Activated CD8-positive, alpha-beta memory T cell treated with anti-CD3 and anti-CD28 coated beads for 36 hours (primary cell): ENCODE measurements around the gene RBM20. TPM values are rescaled to one million over a fixed set of nuclear protein-coding genes. Genes with fewer than 3 reads are reported as not detected.
"Not testable (repeated sequence)": the region's sequence is repeated elsewhere in the genome, so short reads cannot be mapped to it uniquely, and the experiment has no call there.

ENCODE experiments used
- CTCF ChIA-PET: fragments of 350-600 bp; sonication (Branson Sonifier 250); formaldehyde crosslinking; loops from one replicate; lab custom pipeline; 2021; ENCODE audit warnings: antibody characterized with exemption; lab: Charles Lee
- POLR2A ChIA-PET: fragments of 350-600 bp; sonication (Branson Sonifier 250); formaldehyde crosslinking; loops from one replicate; lab custom pipeline; 2021; ENCODE audit warnings: antibody characterized with exemption; lab: Charles Lee
- total RNA-seq, 2 experiments: library from RNA; stranded (reverse); gene quantifications; one replicate each; pipeline ENCODE4 v1.2.3, GENCODE V29; 2021

Gene RBM20
- total RNA-seq, 2 experiments from 2014 or later = 0.15 to 0.42 TPM

DNA sequence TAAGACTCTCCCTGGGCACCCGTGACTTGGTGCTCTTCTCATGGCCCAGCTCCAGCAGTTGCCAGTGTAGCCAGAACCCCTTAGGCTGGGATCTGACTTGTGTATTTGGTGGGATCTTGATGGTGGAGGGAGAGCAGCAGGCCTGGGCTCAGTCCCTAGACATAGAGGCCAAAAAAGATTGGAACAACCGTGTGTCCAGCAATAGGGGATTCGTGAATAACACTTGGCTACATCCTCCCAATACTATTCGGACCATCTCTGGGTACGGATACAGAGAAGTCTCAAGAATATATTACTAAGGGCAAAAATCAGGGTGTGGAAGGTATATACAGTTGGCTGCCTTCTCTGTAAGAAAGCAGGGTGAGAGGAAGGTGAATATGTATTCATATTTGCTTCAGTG lies 17.2 kb downstream of the RBM20 start:
- POLR2A ChIA-PET = no interaction called here
- CTCF ChIA-PET = no interaction called here

GRCh38 chr10:110664483-110665420 lies 20.6 kb downstream of the RBM20 start:
- ChIA-PET CTCF (no interaction called here), POLR2A (interaction anchor here (0.6 kb wide), 1 partner anchor 9 kb away, joined by 4 read pairs; no protein-coding TSS in a partner anchor)

DNA sequence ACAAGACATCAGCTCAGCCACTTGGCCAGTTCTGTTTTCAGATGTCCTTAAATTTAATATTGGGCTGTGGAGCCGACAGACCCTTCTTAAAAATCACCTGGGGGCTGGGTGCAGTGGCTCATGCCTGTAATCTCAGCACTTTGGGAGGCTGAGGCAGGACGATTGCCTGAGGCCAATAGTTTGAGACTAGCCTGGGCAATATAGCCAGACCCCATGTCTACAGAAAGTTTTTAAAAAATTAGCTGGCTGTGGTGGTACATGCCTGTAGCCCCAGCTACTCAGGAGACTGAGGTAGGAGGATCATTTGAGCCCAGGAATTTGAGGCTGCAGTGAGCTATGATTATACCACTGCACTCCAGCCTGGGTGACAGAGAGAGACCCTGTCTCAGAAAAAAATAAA lies 22.1 kb downstream of the RBM20 start:
- CTCF ChIA-PET = interaction anchor here (1.2 kb wide), 2 partner anchors 17 to 56 kb away, joined by 3 read pairs; no protein-coding TSS in a partner anchor
- POLR2A ChIA-PET = not testable (repeated sequence)

DNA sequence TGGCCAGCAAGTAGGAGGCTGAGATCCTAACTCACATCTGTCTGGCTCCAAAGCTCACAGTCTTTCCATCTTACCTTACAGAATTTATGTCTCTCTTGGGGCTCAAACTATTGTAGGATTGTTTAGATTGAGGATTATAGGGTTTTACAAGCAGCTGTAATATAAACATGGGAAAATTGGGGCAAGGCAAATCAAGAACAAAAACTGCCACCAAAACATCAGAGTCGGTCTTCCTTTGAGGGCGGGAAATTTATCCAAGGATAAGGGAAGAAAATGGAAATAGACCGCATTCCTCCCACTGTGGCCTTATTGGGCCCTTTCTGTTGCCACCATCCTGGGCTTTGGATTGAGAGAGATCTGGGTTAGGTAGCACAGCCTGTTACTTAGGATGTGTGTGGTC lies 22.5 kb downstream of the RBM20 start:
- POLR2A ChIA-PET = no interaction called here
- CTCF ChIA-PET = interaction anchor here (1.2 kb wide), 2 partner anchors 17 to 56 kb away, joined by 3 read pairs; no protein-coding TSS in a partner anchor

DNA sequence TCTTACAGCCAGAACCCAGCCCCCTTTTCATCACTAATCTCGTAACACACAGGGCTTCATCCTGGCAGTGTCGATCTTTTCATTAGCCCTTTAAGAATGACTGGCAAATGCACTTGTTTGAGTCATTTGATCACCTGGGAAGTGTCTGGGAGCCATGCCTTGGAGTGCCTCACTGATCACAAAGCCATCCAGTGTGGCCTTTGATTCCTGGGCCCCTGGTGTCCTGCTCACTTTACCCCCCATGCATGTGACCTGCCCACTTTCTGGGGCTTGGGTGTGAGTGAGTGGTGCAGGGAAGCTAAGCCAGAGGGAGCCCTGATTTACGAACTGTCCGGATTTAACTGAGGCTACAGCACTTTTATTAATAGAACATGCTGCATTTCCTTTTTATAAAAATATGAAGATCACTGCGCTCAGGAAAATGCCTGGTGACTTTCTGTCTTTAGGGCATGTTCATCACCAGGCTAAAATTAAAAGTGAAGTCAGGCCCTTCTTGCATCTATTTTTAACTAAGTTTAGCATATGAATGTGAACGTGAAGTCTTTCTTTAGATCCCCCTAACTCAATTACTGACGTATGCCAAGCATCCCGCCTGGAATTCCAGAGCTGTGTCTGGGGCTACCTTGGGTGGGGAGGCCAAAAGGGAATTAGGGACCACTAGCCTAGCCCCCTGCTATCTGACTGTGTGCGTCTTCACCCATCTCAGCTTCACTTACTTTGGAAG lies 23.6 kb downstream of the RBM20 start:
- CTCF ChIA-PET = no interaction called here
- POLR2A ChIA-PET = no interaction called here

- POLR2A ChIA-PET = no interaction called here
Measured at GRCh38 chr10:110668443-110668842, 24.3 kb downstream of the RBM20 start.

DNA sequence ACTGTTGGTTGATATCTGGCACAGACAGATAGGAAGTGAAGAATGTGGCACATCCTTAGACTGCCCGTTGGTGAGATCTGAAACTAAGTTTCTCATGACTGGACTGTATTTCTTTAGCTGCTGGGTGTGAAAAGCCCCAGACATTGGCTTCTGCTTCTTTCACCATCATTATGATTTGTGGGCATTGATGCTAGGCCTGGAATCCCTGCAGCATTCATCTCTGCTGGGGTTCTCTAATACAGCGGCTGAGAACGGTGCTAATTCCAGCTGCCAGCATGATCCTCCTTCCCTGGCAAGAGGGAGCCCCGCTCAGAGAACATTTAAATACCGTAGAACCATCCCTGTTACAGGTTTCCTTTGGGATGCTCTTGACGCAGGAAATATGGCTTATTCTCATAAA lies 26.2 kb downstream of the RBM20 start:
- ChIA-PET POLR2A (no interaction called here), CTCF (no interaction called here)

More at GRCh38 chr10:110668443-110668842, 24.3 kb downstream of the RBM20 start:
- CTCF ChIA-PET = no interaction called here

DNA sequence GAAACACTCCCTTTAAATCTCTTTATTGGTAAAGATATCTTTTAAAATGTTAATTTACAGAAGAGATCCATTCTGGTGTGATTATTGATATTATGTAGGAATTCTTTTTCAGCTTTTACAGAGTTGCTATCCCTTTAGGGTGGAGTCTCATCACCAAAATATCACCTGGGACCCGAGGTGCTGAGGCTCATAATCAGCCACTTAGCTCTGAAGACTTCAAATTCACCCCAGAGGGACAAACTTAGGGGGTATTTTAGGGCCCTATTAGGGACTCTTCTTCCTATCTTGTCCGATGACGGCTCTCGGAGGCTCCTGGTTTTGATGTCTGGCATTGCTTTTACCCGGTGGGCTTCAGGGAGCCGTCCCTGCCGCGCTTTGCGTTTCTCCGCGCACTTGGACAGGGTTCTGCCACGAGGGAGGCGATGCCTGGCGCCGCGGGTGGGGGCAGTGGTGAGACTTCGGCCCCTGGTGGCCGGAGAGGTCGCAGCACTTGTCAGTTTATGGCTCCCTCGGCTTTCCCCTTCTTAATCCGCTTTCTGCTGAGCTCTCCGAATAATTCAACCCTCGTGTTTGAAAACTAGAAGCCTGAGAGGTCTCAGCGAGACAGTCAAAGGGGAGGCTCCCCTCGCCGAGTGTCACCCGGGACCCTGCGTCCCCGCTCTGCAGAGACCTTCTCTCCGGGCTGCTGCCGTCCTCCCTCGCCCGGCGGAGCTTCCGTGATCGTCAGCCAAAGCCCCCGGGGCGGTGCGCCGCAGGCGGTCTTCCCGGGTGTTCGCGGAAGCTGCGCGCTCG lies 27.8 kb downstream of the RBM20 start:
- ChIA-PET CTCF (interaction anchor here (0.7 to 2.9 kb wide), 16 partner anchors 9 to 210 kb away, joined by 3 to 12 read pairs (median 3); no protein-coding TSS in a partner anchor), POLR2A (interaction anchor here (0.7 to 1.1 kb wide), 2 partner anchors 63 to 625 kb away, joined by 3 to 4 read pairs; no protein-coding TSS in a partner anchor)

DNA sequence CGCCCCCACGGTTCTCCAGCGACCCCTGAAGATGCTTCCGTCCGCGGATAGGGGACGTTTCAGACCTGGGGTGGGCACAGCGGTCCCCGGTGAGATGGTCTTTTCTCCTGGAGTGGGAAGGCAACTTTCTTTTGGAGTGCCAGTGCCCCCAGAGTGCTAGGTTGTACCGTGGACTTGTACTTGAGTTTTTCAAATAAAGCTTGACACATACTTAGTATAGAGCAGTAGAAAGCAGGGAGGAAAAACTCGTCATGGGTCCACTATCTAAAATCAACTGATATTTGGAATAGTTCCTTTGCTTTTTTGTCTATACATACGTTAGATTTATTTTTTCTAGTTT lies 28.4 kb downstream of the RBM20 start:
- ChIA-PET POLR2A (interaction anchor here (1.1 kb wide), 1 partner anchor 64 kb away, joined by 4 read pairs; no protein-coding TSS in a partner anchor), CTCF (interaction anchor here (0.7 to 2.9 kb wide), 16 partner anchors 8 to 210 kb away, joined by 3 to 12 read pairs (median 3); no protein-coding TSS in a partner anchor)

- ChIA-PET POLR2A (no interaction called here), CTCF (no interaction called here)
Measured at GRCh38 chr10:110676016-110676415, 31.9 kb downstream of the RBM20 start.

DNA sequence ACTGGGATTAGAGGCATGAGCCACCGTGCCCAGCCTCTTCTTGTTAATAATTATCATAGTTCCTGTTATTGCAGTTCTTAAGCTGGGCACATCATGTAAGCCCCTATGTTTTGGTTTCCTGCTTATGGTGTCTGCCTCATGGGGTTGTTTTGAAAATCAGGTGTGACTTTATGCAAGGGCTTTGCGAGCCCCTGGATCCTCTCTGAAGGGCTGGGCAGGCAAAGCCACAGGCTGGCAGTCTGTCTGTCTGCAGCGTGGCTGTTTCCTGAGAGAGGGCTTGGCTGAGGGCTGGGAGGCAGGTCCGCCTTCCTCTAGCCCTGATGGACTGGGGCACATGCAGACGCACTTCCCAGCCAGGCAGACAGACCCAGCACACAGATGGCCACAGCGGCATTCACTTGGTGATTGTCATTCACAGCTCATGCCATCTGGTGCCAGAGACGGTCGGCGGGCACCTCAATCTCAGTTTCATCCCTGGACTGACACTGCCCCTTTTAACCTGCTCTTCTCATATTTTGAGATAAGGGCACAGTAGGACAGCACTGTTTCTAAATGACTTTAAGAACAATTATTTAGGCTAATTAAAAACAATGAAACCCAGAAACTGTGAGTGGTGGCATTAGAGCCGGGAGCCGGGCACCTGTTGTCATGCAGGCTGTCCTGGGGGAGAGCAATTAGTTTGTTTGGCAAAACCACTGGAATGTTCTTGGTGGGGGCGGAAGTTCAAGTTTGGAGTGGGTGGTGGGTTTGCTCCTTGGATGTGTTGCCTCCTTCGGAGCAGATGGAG lies 35.5 kb downstream of the RBM20 start:
- ChIA-PET CTCF (interaction anchor here (0.7 to 1.0 kb wide), 2 partner anchors 7 to 71 kb away, joined by 3 to 4 read pairs; no protein-coding TSS in a partner anchor), POLR2A (no interaction called here)

DNA sequence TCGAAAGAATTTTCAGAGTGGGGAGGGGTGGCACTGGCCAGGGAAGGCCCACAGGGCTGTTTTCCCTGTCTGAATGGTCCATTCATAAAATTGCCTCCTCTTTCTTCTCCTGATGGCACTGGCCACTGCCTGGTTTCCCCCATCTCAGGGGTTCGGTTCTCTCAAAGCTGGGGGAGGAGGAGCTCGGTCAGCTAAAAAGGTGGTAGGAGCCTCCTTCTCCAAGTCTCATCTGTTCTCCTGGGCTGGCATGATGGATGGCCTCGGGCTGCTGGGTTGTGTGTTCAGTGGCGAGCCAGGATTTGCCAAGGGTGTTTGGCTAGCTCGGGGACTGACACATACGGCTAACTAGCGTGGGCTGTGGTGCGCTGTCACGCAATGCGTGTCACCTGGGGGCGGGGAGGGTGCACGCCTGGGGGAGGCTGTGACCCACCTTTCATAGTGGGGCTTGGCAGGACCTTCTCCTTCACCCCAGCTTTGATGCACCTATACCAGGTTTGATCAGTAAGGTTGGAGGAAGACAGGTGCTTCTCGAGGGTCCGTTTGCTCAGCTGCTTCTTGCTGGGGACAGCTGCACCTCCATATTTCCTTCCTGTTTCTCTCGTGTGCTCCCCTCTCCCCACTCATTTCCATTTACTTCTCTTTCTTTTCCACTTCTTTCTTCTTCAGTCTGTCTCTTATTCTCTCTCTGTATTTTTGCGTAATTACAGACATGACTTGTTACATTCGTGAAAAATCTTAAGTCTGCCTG lies 36.3 kb downstream of the RBM20 start:
- ChIA-PET CTCF (interaction anchor here (0.7 to 1.0 kb wide), 3 partner anchors 8 to 72 kb away, joined by 3 to 4 read pairs (median 4); no protein-coding TSS in a partner anchor), POLR2A (no interaction called here)

DNA sequence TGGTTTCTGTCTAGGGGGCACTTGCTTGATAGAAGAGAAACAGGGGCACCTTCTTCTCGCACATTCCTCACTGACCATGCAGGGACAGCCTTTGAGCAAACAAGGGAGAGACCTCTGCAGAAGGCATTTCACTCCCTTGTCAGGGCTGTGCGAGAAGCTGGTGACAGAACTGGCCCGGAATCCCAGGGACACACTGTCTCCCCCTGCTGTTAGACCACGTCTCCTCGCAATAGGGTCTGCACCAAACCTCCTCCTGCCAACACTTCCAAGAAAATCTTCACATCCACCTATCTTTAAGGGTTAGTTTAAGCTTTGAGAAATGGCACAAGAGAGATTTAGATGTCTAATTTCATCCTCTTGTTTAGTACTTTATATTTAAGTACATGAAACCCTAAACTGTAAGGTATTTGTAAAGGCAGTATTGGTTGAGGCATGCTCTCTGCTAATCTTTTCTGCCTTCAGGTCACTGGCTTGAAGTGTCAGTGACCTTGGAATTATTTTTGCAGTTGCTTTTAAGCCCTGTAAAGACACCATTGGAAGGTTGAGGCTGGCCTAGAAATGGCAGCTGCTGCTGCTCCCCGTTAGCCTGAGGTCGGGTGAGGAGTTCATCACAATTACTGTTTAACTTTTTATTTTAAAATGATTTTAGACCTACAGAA lies 37.0 kb downstream of the RBM20 start:
- ChIA-PET POLR2A (no interaction called here), CTCF (interaction anchor here (1.0 kb wide), 2 partner anchors 9 to 23 kb away, joined by 4 read pairs; no protein-coding TSS in a partner anchor)

GRCh38 chr10:110682348-110682747 lies 38.2 kb downstream of the RBM20 start:
- ChIA-PET POLR2A (no interaction called here), CTCF (interaction anchor here (0.9 kb wide), 1 partner anchor 73 kb away, joined by 5 read pairs; no protein-coding TSS in a partner anchor)

DNA sequence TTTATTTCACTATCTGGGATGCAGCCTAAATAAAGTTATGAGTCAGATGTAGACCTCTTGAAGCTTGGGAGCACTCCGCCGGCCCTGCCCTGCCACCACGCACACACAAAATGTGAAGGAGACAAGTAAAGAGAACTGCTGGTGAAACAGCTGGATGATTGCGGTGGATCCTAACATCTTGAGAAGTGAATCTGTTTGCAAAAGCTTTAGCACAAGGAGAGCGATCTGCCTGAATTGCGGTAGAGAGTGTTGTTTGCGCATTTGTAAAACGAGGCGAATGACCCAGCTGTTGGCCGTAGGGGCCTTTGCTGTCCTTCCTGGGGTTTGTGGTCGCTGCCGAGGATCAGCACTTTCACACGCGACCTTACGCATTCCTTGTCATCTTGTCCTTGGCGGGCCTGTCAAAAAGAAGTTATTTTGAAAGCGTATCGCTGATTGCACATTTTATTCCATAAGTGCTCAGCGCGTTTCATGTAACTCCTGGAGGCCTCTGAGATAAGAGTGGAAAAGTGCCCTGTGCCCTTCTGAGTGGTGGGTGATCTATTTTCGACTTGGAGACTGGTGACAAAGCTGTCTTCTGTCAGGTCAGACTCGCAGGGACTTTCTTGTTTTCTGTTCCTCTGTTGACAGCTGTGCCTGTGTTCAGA lies 40.8 kb downstream of the RBM20 start:
- ChIA-PET POLR2A (no interaction called here), CTCF (no interaction called here)

GRCh38 chr10:110686047-110686446 lies 41.9 kb downstream of the RBM20 start:
- POLR2A ChIA-PET = no interaction called here
- CTCF ChIA-PET = no interaction called here
